Kidney (tissue), 14 donors: ENCODE measurements around the gene VAPA. TPM values are rescaled to one million over a fixed set of nuclear protein-coding genes. Genes with fewer than 3 reads are reported as not detected.
A peak's percentile ranks its signal among the peaks of the same experiment; 100 is the strongest.

Source experiments
- DNase-seq, 5 donors: peaks; one replicate each; pipeline ENCODE4 v3.0.0-alpha.2; 2013 to 2020
- FAIRE-seq: peaks from 2 replicates; lab custom pipeline; 2012; peaks lifted over from hg19 to GRCh38; lab: Jason Lieb, UNC
- H3K27ac ChIP-seq, 2 donors: one replicate each; pipeline ENCODE4 v1.7.0; 2013; ENCODE audit warnings: low read depth in 2 of 2, low read length in 2 of 2, inconsistent platforms in 1 of 2
- H3K27me3 ChIP-seq: one replicate; pipeline ENCODE4 v1.7.1; 2013; ENCODE audit warnings: low read length, inconsistent platforms; ENCODE audit not compliant: control insufficient read depth, insufficient read depth
- H3K36me3 ChIP-seq, 3 donors: one replicate each; pipeline versions ENCODE4 v1.7.0 to v1.7.1; 2013; ENCODE audit warnings: low read length in 3 of 3, control low read depth in 1 of 3, inconsistent platforms in 1 of 3; ENCODE audit not compliant: insufficient read depth in 3 of 3, control insufficient read depth in 2 of 3
- H3K4me1 ChIP-seq, 3 donors: one replicate each; pipeline versions ENCODE4 v1.7.0 to v1.7.1; 2013; ENCODE audit warnings: low read length in 3 of 3, inconsistent platforms in 1 of 3, low read depth in 1 of 3; ENCODE audit not compliant: control insufficient read depth in 2 of 3, insufficient read depth in 2 of 3
- H3K4me3 ChIP-seq, 3 donors: one replicate each; pipeline versions ENCODE4 v1.7.0 to v1.8.1; 2013; ENCODE audit warnings: low read length in 3 of 3, control low read depth in 1 of 3, inconsistent platforms in 1 of 3
- H3K9ac ChIP-seq, 3 donors: one replicate each; pipeline versions ENCODE4 v1.7.0 to v1.7.1; 2013; ENCODE audit warnings: low read length in 3 of 3, control low read depth in 1 of 3, inconsistent platforms in 1 of 3
- H3K9me3 ChIP-seq, 3 donors: one replicate each; pipeline versions ENCODE4 v1.7.0 to v1.7.1; 2013; ENCODE audit warnings: low read length in 3 of 3, control low read depth in 1 of 3, inconsistent platforms in 1 of 3; ENCODE audit not compliant: control insufficient read depth in 2 of 3, insufficient read depth in 1 of 3
- CTCF ChIP-seq: IDR thresholded peaks from 3 replicates; pipeline ENCODE4 v1.5.1; 2012; ENCODE audit warnings: mild to moderate bottlenecking, moderate library complexity, borderline replicate concordance; ENCODE audit not compliant: insufficient read depth; ENCODE audit errors: extremely low read depth
- intact Hi-C: fragments of 100-400 bp; cut with DNase I; formaldehyde crosslinking; loops from one replicate; pipeline ENCODE4 v1.11.1; 2022
- polyA plus RNA-seq: library from polyadenylated mRNA; stranded (reverse); fragments of 350-450 nt; fragmentation: Illumina TruSeq; extraction: RNeasy Lipid Tissue Mini Kit (QIAGEN cat#74804); gene quantifications from one replicate; pipeline ENCODE4 v1.2.3, GENCODE V29; 2014; ENCODE audit warnings: low read depth, low replicate concordance; ENCODE audit not compliant: insufficient read depth
- total RNA-seq: library from RNA; stranded (reverse); fragmentation: NEBNext Ultra II Directional; extraction: Animal tissue kit (Norgen Biotek cat#: 25700); gene quantifications from one replicate; pipeline ENCODE4 v1.2.1, GENCODE V29; 2021
- donor health status: control.
- donor health status: control.
- donor health status: control.
- donor health status: control.
- donor health status: control.
- donor health status: DM: yes; HTN: yes; CAD: no.
- donor health status: Normal renal cell carcinoma (clear cell type).

The VAPA gene
- total and polyA plus RNA-seq, 2 donors from 2014 or later = 171 to 185 TPM

DNA sequence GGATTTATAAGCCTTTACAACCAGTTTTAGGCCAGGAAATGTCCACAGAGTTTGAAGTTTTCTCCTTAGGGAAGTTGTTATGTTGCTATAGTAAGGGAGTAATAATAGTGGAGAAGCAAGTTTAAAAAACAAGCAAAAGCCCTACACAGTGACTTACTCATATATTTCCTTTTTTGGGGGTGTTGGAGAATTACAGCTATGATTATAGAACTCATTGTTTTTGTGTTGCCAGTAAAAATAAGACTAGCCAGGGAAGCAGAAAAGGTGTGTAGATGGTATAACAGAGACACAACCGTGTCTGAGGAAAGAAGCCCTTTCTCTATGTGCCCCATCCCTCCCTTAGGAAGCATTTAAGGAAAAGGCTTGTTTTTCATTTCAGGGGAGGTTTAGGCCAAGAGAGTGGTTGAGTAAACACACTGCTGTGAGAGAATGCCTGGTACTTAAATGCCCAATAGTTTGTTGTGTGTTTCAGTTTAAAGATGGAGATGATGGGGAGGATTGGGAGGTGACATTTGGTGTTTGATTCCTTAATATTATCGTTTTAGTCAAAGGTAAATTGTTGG, 2.3 kb downstream of the VAPA start:
- DNase-seq = peak in 2 of 5 donors; percentile 23 to 36

GRCh38 chr18:9916808-9917207, 3.0 kb downstream of the VAPA start:
- H3K36me3 ChIP-seq = no peaks in the 10 kb centered on the region
- no peaks in the 10 kb centered on the region for H3K9me3 ChIP-seq
- no peaks in the 10 kb centered on the region for H3K27me3 ChIP-seq
- peak overlapping the region in 2 of 3 donors; percentile 91 to 92 for H3K4me3 ChIP-seq
- no peak for FAIRE-seq
- no peak for TF ChIP-seq CTCF
- H3K27ac ChIP-seq = peak overlapping the region in 1 of 2 donors; percentile 97
- H3K4me1 ChIP-seq = peaks cover 8 to 25% (median 20%) of the 10 kb centered on the region in 3 donors
- no peak overlapping the region for H3K9ac ChIP-seq
- intact Hi-C loops = no loop called here
- no peak for DNase-seq

More for the DNA sequence above, 2.3 kb downstream of the VAPA start:
- H3K9me3 ChIP-seq = no peaks in the 10 kb centered on the region
- H3K27me3 ChIP-seq = no peaks in the 10 kb centered on the region
- peak overlapping the region; percentile 61 to 97 for H3K27ac ChIP-seq
- no peaks in the 10 kb centered on the region for H3K36me3 ChIP-seq
- FAIRE-seq = no peak
- peak overlapping the region in 2 of 3 donors; percentile 91 to 92 for H3K4me3 ChIP-seq
- intact Hi-C loops = no loop called here
- H3K9ac ChIP-seq = peak overlapping the region in 2 of 3 donors; percentile 20 to 85
- TF ChIP-seq CTCF = no peak
- H3K4me1 ChIP-seq = peaks cover 8 to 25% (median 20%) of the 10 kb centered on the region in 3 donors

DNA sequence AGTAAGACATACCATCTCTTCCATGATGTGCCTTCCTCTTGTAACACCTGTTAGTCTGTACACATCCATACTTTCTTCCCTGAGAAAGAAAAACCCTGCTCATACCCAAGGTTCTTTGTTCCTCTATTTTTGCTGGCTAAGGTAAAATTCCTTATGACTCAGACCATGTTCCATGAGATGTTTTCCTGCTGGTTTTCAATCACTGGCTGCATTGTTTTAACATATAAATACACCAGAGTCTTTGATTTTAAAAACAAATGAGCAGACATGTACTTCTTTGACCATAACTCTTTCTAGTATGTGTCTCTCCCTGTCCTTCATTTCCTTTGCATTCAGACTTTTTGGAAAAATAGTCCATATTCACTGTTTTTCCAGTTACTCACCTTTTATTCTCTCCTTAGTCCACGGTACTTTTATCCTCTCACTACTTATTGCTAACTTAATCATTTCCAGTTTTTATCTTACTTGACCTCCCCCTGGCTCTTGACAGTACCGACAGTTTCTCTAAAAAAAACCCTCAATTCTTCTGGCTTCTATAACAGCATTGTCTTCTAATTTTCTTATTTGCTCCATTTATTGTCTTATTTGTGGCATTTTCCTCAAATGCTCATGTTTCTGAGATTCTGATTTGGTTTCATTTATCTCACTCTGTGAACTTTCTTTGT, 4.3 kb downstream of the VAPA start:
- Histone ChIP-seq H3K27me3 (no peaks in the 10 kb centered on the region), H3K4me1 (peaks cover 8 to 27% (median 16%) of the 10 kb centered on the region in 3 donors), H3K36me3 (no peaks in the 10 kb centered on the region), H3K4me3 (peak overlapping the region in 1 of 3 donors; percentile 33), H3K9ac (no peak overlapping the region), H3K27ac (no peak overlapping the region), H3K9me3 (no peaks in the 10 kb centered on the region)
- FAIRE-seq (no peak), DNase-seq (no peak)
- intact Hi-C loops = no loop called here
- TF ChIP-seq CTCF = no peak
